HEK293 (cell line): ENCODE measurements around the gene EZH1.
"Not testable (repeated sequence)": the region's sequence is repeated elsewhere in the genome, so short reads cannot be mapped to it uniquely, and the experiment has no call there.

ENCODE experiments used
- CTCF ChIA-PET: fragments of 350-600 bp; formaldehyde crosslinking; extraction: SDS; loops from one replicate; lab custom pipeline; 2021; ENCODE audit warnings: antibody characterized with exemption; lab: Yijun Ruan, JAX
- POLR2A ChIA-PET: fragments of 300-600 bp; formaldehyde crosslinking; extraction: SDS; loops from one replicate; lab custom pipeline; 2020; ENCODE audit warnings: antibody characterized with exemption, inconsistent platforms; lab: Yijun Ruan, JAX
- H3K27ac ChIP-seq: fragments of 200-500 bp; sonication (Bioruptor generic); 2 replicates; pipeline ENCODE4 v1.5.1; 2014; ENCODE audit warnings: low read depth, low read length, control low read depth, inconsistent platforms; ENCODE audit errors: extremely low read depth
- H3K36me3 ChIP-seq, 2 experiments: fragments of 200-500 bp in 1 of 2; sonication (Bioruptor generic) in 1 of 2; 1 replicate in 1 of 2; 2 replicates in 1 of 2; pipeline ENCODE4 v1.5.1; 2014 to 2017; ENCODE audit warnings: inconsistent platforms in 2 of 2, low read length in 2 of 2; ENCODE audit not compliant: control insufficient read depth in 2 of 2, insufficient read depth in 1 of 2
- H3K4me1 ChIP-seq: fragments of 200-500 bp; sonication (Bioruptor generic); 2 replicates; pipeline ENCODE4 v1.5.1; 2014; ENCODE audit warnings: mild to moderate bottlenecking, low read length, inconsistent platforms; ENCODE audit not compliant: control insufficient read depth, insufficient read depth
- H3K4me3 ChIP-seq: 2 replicates; pipeline ENCODE4 v1.5.1; 2011; ENCODE audit warnings: low read depth, mild to moderate bottlenecking, control low read depth, low read length, moderate library complexity
- H3K9me3 ChIP-seq: fragments of 200-500 bp; sonication (Bioruptor generic); 2 replicates; pipeline ENCODE4 v1.5.1; 2014; ENCODE audit warnings: low read depth, low read length, inconsistent platforms; ENCODE audit not compliant: control insufficient read depth, insufficient read depth
- BCL11B ChIP-seq: fragments of 450-650 bp; formaldehyde crosslinking; IDR thresholded peaks from 2 replicates; pipeline ENCODE4 v1.5.1; 2016; ENCODE audit warnings: low read depth, missing biosample characterization, missing genetic modification characterization
- HOXA7 ChIP-seq: sonication (generic); formaldehyde crosslinking; IDR thresholded peaks from 2 replicates; pipeline ENCODE4 v1.8.1; 2022; ENCODE audit warnings: missing genetic modification reagents, borderline replicate concordance
- HOXC10 ChIP-seq: sonication (generic); formaldehyde crosslinking; IDR thresholded peaks from 2 replicates; pipeline ENCODE4 v1.8.1; 2023; ENCODE audit warnings: mild to moderate bottlenecking, missing genetic modification reagents
- SCRT2 ChIP-seq: fragments of 450-650 bp; formaldehyde crosslinking; IDR thresholded peaks from 2 replicates; pipeline ENCODE4 v1.5.1; 2016; ENCODE audit warnings: missing biosample characterization, missing genetic modification characterization
- SP7 ChIP-seq: fragments of 450-650 bp; formaldehyde crosslinking; IDR thresholded peaks from 2 replicates; pipeline ENCODE4 v1.5.1; 2016; ENCODE audit warnings: missing biosample characterization, missing genetic modification characterization
- YY2 ChIP-seq: fragments of 450-650 bp; formaldehyde crosslinking; IDR thresholded peaks from 2 replicates; pipeline ENCODE4 v1.5.1; 2016; ENCODE audit warnings: missing biosample characterization, missing genetic modification characterization
- ZBTB7A ChIP-seq: fragments of 450-650 bp; formaldehyde crosslinking; IDR thresholded peaks from 2 replicates; pipeline ENCODE4 v1.5.1; 2016; ENCODE audit warnings: low read depth, missing biosample characterization, missing genetic modification characterization
- ZEB2 ChIP-seq: fragments of 450-650 bp; formaldehyde crosslinking; IDR thresholded peaks from 2 replicates; pipeline ENCODE4 v1.5.1; 2016; ENCODE audit warnings: missing biosample characterization, missing genetic modification characterization
- ZFP3 ChIP-seq: fragments of 450-650 bp; formaldehyde crosslinking; IDR thresholded peaks from 2 replicates; pipeline ENCODE4 v1.5.1; 2016; ENCODE audit warnings: low read depth, missing biosample characterization, missing genetic modification characterization
- ZNF10 ChIP-seq: fragments of 450-650 bp; formaldehyde crosslinking; IDR thresholded peaks from 2 replicates; pipeline ENCODE4 v1.5.1; 2017; ENCODE audit warnings: missing biosample characterization, missing genetic modification characterization
- ZNF155 ChIP-seq: fragments of 450-650 bp; formaldehyde crosslinking; IDR thresholded peaks from 2 replicates; pipeline ENCODE4 v1.5.1; 2016; ENCODE audit warnings: missing biosample characterization, missing genetic modification characterization
- ZNF223 ChIP-seq: fragments of 450-650 bp; formaldehyde crosslinking; IDR thresholded peaks from 2 replicates; pipeline ENCODE4 v1.5.1; 2016; ENCODE audit warnings: missing biosample characterization, missing genetic modification characterization
- ZNF24 ChIP-seq: fragments of 450-650 bp; formaldehyde crosslinking; IDR thresholded peaks from 2 replicates; pipeline ENCODE4 v1.5.1; 2016; ENCODE audit warnings: missing biosample characterization, missing genetic modification characterization
- ZNF324 ChIP-seq: fragments of 450-650 bp; formaldehyde crosslinking; IDR thresholded peaks from 2 replicates; pipeline ENCODE4 v1.5.1; 2016; ENCODE audit warnings: missing biosample characterization, missing genetic modification characterization
- ZNF366 ChIP-seq: fragments of 450-650 bp; formaldehyde crosslinking; conservative IDR thresholded peaks from 2 replicates; pipeline ENCODE4 v1.5.1; 2016; ENCODE audit warnings: missing biosample characterization, missing genetic modification characterization
- ZNF394 ChIP-seq: fragments of 450-650 bp; formaldehyde crosslinking; IDR thresholded peaks from 2 replicates; pipeline ENCODE4 v1.5.1; 2016; ENCODE audit warnings: missing biosample characterization, missing genetic modification characterization, mild to moderate bottlenecking, moderate library complexity, borderline replicate concordance
- ZNF600 ChIP-seq: fragments of 450-650 bp; formaldehyde crosslinking; IDR thresholded peaks from 2 replicates; pipeline ENCODE4 v1.5.1; 2016; ENCODE audit warnings: missing biosample characterization, missing genetic modification characterization
- ZNF629 ChIP-seq: fragments of 450-650 bp; formaldehyde crosslinking; IDR thresholded peaks from 2 replicates; pipeline ENCODE4 v1.5.1; 2017; ENCODE audit warnings: missing biosample characterization, missing genetic modification characterization
- ZNF660 ChIP-seq: fragments of 450-650 bp; IDR thresholded peaks from 2 replicates; pipeline ENCODE4 v1.5.1; 2018; ENCODE audit warnings: missing biosample characterization, mild to moderate bottlenecking, missing genetic modification characterization
- ZNF677 ChIP-seq: fragments of 450-650 bp; IDR thresholded peaks from 2 replicates; pipeline ENCODE4 v1.5.0; 2018; ENCODE audit warnings: missing biosample characterization, mild to moderate bottlenecking, missing genetic modification characterization, moderate library complexity
- ZSCAN18 ChIP-seq: fragments of 450-650 bp; formaldehyde crosslinking; IDR thresholded peaks from 2 replicates; pipeline ENCODE4 v1.5.1; 2016; ENCODE audit warnings: missing biosample characterization, missing genetic modification characterization
- TF ChIP-seq, protein P1 (sequence below): fragments of 450-650 bp; formaldehyde crosslinking; IDR thresholded peaks from 2 replicates; pipeline ENCODE4 v1.5.1; 2016; ENCODE audit warnings: missing biosample characterization, missing genetic modification characterization, borderline replicate concordance

Gene EZH1

DNA sequence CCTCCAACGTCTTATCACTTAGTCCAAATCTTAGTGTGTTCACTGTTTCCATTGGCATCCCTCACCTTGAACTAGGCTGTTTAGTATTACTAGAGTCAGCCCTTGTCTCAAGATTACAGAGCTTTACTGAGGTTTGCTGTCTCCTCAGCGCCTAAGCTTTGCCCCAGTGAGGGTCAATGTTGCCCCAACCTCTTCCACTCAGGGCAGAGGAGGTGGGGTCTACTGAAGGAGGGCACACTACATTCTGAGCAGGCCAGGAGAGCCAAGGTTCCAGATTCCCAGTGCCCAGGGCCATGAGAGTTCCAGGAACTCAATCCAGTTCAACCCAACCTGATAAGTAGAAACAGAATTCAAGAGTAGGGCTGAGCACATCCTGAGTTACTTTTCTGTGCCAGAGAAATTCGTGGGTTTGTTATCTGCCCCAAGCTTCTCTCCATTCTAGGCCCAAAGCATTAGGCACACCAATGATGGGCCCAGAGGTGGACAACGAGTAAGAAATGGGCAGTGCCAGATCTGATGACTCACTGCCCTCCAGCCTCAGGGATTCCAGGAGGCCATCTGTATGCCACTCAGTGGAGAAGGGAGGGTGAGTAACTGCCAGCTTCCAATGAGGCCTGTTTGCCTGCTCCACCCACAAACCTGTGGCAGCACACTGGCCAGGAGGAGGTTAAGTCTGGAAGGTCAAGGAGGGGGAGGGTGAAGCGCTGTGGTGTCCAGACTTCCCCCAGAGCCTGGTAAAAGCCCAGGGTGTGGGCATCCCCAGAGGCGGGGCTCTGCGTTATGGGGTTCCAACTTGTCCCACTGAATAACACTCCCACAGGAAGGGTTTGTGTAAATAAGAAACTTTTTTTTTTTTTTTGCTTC is 77.5 kb downstream of the EZH1 start (continued):
- TF ChIP-seq ZNF629 (tag by site-specific recombination) = 0 out of 2 replicates have a peak, but pooled peaks have one; percentile 12
- no peak for TF ChIP-seq ZBTB7A (tag by site-specific recombination)
- no peak for TF ChIP-seq HOXA7 (CRISPR knock-in tag)
- TF ChIP-seq ZSCAN18 = no peak
- TF ChIP-seq SCRT2 = peak; percentile 45; the same call in 1 of the 2 replicates

DNA sequence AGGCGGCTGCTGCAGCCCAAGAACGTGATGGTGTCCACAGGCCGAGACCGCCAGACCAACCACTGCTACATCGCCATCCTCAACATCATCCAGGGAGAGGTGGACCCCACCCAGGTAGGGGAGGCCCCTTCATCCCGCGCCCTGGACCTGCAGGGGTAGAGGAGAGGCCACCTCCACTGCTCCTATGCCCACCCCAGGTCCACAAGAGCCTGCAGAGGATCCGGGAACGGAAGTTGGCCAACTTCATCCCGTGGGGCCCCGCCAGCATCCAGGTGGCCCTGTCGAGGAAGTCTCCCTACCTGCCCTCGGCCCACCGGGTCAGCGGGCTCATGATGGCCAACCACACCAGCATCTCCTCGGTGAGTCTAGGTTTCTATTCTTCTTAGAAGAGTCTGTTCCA is 78.7 kb downstream of the EZH1 start:
- not testable (repeated sequence) for H3K9me3 ChIP-seq, H3K4me1 ChIP-seq, H3K27ac ChIP-seq, H3K4me3 ChIP-seq
- ChIA-PET CTCF (interaction anchor here (1.4 kb wide), 1 partner anchor 97 kb away, joined by 4 read pairs; no protein-coding TSS in a partner anchor), POLR2A (interaction anchor here (1.2 kb wide), 1 partner anchor 88 kb away, joined by 4 read pairs; the partner anchor contains the start of gene PSMC3IP)
- peaks cover 38 to 88% of the 10 kb centered on the region in 2 experiments for H3K36me3 ChIP-seq

DNA sequence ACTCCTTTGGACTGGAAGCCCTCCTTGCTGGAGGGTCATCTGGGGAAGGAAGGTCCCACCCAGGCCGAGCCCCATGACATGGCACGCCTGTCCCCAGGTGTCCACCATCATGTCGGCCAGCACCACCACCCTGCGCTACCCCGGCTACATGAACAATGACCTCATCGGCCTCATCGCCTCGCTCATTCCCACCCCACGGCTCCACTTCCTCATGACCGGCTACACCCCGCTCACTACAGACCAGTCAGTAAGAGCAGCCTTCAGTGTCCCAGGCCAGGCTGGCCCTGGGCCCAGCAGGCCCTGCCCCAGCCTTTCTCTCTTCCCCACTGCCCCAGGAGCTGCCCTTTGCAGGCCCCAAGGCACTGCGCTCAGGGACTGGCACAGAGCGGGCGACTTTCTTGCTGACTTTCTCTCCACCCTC is 79.2 kb downstream of the EZH1 start:
- ChIA-PET CTCF (no interaction called here), POLR2A (interaction anchor here (1.2 kb wide), 1 partner anchor 88 kb away, joined by 4 read pairs; the partner anchor contains the start of gene PSMC3IP)

DNA sequence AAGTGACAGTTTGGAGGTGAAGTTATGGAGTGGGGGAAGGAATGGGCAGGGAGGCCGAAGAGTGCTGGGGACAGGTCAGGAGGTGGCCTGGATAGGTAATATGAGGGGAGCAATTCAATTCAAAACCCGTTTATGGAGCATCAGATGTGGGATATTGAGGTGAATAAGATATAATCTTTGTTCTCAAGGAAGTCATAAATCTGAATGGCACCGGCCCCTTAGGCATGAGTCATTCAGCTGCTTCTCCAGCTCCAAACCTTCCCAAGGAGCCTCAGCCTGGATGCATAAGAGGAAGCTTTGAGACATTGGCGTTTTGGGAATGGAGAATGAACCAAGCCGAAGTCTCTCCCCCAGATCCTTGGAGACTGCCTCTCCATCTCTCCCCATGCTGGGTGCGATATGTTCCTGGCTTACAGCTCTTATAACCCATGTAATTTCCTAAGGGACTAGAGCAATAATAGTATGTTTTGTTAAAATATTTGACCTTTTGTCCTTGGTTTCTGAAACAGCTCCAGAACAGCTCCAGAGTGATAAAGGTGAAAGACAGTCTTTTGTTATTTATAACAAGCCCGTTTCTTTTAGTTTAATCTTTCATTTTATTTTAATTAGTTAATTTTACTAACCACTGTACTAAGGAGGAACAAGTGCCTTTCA is 84.0 kb downstream of the EZH1 start:
- H3K27ac ChIP-seq = no peak overlapping the region
- H3K4me3 ChIP-seq = no peak overlapping the region
- POLR2A ChIA-PET = interaction anchor here (0.8 to 1.5 kb wide), 4 partner anchors 8 to 53 kb away, joined by 3 to 19 read pairs (median 3); partner anchors contain the start of gene PLEKHH3
- peak; percentile 76; the same call in 1 of the 2 replicates for TF ChIP-seq ZNF366 (tag by site-specific recombination)
- TF ChIP-seq ZFP3 (tag by site-specific recombination) = no peak
- TF ChIP-seq ZNF394 (tag by site-specific recombination) = peak; percentile 68; the same call in 1 of the 2 replicates
- TF ChIP-seq ZNF155 (tag by site-specific recombination) = no peak
- no peak for TF ChIP-seq ZBTB7A (tag by site-specific recombination)
- TF ChIP-seq, protein P1, sequence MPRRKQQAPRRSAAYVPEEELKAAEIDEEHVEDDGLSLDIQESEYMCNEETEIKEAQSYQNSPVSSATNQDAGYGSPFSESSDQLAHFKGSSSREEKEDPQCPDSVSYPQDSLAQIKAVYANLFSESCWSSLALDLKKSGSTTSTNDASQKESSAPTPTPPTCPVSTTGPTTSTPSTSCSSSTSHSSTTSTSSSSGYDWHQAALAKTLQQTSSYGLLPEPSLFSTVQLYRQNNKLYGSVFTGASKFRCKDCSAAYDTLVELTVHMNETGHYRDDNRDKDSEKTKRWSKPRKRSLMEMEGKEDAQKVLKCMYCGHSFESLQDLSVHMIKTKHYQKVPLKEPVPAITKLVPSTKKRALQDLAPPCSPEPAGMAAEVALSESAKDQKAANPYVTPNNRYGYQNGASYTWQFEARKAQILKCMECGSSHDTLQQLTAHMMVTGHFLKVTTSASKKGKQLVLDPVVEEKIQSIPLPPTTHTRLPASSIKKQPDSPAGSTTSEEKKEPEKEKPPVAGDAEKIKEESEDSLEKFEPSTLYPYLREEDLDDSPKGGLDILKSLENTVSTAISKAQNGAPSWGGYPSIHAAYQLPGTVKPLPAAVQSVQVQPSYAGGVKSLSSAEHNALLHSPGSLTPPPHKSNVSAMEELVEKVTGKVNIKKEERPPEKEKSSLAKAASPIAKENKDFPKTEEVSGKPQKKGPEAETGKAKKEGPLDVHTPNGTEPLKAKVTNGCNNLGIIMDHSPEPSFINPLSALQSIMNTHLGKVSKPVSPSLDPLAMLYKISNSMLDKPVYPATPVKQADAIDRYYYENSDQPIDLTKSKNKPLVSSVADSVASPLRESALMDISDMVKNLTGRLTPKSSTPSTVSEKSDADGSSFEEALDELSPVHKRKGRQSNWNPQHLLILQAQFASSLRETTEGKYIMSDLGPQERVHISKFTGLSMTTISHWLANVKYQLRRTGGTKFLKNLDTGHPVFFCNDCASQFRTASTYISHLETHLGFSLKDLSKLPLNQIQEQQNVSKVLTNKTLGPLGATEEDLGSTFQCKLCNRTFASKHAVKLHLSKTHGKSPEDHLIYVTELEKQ = 0 out of 2 replicates have a peak, but pooled peaks have one; percentile 31
- TF ChIP-seq ZNF10 (tag by site-specific recombination) = 0 out of 2 replicates have a peak, but pooled peaks have one; percentile 24
- TF ChIP-seq ZNF660 (tag by site-specific recombination) = 0 out of 2 replicates have a peak, but pooled peaks have one; percentile 28
- TF ChIP-seq BCL11B (tag by site-specific recombination) = 0 out of 2 replicates have a peak, but pooled peaks have one; percentile 43
- TF ChIP-seq ZNF600 (tag by site-specific recombination) = no peak
- peak; percentile 62; the same call in 1 of the 2 replicates for TF ChIP-seq SP7 (tag by site-specific recombination)
- no peak for TF ChIP-seq ZNF677 (tag by site-specific recombination)
- TF ChIP-seq ZNF324 (tag by site-specific recombination) = no peak
- no peak for TF ChIP-seq SCRT2
- 0 out of 2 replicates have a peak, but pooled peaks have one; percentile 72 for TF ChIP-seq HOXC10 (CRISPR knock-in tag)
- no peak for TF ChIP-seq ZNF24 (tag by site-specific recombination)
- peak; percentile 83 for TF ChIP-seq ZNF629 (tag by site-specific recombination)
- TF ChIP-seq ZEB2 (tag by site-specific recombination) = peak; percentile 57
- TF ChIP-seq YY2 (tag by site-specific recombination) = no peak

More for the DNA sequence above, 79.2 kb downstream of the EZH1 start:
- H3K27ac ChIP-seq = no peak overlapping the region
- H3K4me3 ChIP-seq = no peak overlapping the region
- TF ChIP-seq ZNF155 (tag by site-specific recombination) (no peak), ZNF223 (tag by site-specific recombination) (0 out of 2 replicates have a peak, but pooled peaks have one; percentile 36)
- H3K9me3 ChIP-seq = no peaks in the 10 kb centered on the region
- H3K36me3 ChIP-seq = peaks cover 38 to 85% of the 10 kb centered on the region in 2 experiments
- H3K4me1 ChIP-seq = peaks cover 5% of the 10 kb centered on the region

More for the DNA sequence above, 84.0 kb downstream of the EZH1 start:
- H3K36me3 ChIP-seq = peaks cover 24 to 43% of the 10 kb centered on the region in 2 experiments
- peaks cover 13% of the 10 kb centered on the region for H3K4me1 ChIP-seq
- H3K9me3 ChIP-seq = no peaks in the 10 kb centered on the region
- CTCF ChIA-PET = interaction anchor here (0.5 to 3.8 kb wide), 10 partner anchors 13 to 346 kb away, joined by 3 to 18 read pairs (median 6); partner anchors contain the start of genes PLEKHH3 and PSMC3IP
